ENCODE data around the gene SRXN1. TPM values are rescaled to one million over a fixed set of nuclear protein-coding genes. Genes with fewer than 3 reads are reported as not detected.
A peak's percentile ranks its signal among the peaks of the same experiment; 100 is the strongest.

SRXN1 gene
- total and polyA plus RNA-seq, 9 of the 15 experiments (the other 6 are each of a cell fraction or from before 2014, with no cell fraction given) = 6.8 to 36.4 (median 21.6) TPM

DNA sequence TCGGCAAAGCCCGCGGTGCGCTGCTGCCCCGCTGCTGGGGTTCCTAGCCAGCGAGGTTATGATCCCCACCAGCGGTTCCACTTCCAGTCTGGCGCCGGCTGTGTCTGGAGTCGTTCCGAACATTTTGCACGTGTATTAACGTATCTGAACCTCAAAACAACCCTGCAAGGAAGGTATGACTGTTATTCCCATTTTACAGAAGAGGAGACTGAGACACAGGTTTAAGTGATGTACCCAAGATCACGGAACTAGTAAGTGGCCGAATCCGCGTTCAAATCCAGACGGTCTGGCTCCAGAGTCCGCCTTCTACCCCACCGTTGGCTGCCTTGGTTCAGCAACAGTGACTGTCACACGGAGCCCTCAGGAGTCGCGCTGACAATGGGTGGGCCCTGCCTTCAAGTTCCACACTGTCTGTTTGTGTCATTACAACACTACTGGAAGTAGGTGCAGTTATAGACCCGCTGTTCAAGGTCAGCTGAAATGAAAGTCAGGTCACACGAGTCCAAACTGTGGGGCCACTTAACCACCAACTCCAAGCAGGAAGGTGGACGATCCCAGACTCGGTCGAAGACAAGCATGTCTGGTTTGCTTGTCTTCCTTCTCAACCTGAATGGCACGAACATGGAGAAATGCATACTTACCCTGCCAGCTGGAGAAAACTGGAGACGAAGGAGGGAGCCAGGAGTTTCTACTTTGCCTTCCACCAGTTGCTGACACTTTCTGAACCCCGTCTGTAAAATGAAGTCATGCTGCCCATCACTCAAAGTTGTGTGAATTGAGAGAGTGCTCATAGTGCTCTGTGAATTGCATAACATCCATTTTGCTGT, 803 bp upstream of the SRXN1 start (continued):
- TF ChIP-seq ZNF408 (CRISPR knock-in tag; IDR thresholded peaks at IDR 0.05; ENCODE audit: low read depth) (no peak), POLR2B (IDR thresholded peaks at IDR 0.05; ENCODE audit: low read depth, partially characterized antibody) (peak; percentile 65), TCF7L2 (IDR thresholded peaks at IDR 0.05; ENCODE audit: low read depth, low read length) (no peak), POLR3G (IDR thresholded peaks at IDR 0.05; ENCODE audit: extremely low read depth, insufficient read length, insufficient replicate concordance) (no peak), IRF2 (CRISPR knock-in tag; IDR thresholded peaks at IDR 0.05) (no peak), ZNF282 (CRISPR knock-in tag; IDR thresholded peaks at IDR 0.05) (no peak), TBL1XR1 (IDR thresholded peaks at IDR 0.05; ENCODE audit: low read length in 2 of 2) (no peak), MBD2 (IDR thresholded peaks at IDR 0.05; ENCODE audit: borderline replicate concordance, low read depth) (peak; percentile 38; the same call in 1 of the 2 replicates), NONO (IDR thresholded peaks at IDR 0.05; ENCODE audit: low read depth in 2 of 2, low read length in 1 of 2) (no peak), PYGO2 (tag; IDR thresholded peaks at IDR 0.05) (no peak), SREBF1 (IDR thresholded peaks at IDR 0.05; ENCODE audit: borderline replicate concordance, low read depth, low read length) (no peak), ZNF121 (CRISPR knock-in tag; conservative IDR thresholded peaks at IDR 0.05) (no peak; the same call in 1 of the 2 replicates), SRF (CRISPR knock-in tag; IDR thresholded peaks at IDR 0.05) (no peak), BRF1 (IDR thresholded peaks at IDR 0.05; ENCODE audit: borderline replicate concordance, extremely low read depth, insufficient read length) (no peak), TRIM28 (IDR thresholded peaks at IDR 0.05) (peak; percentile 62; the same call in 1 of the 2 replicates), ZC3H8 (IDR thresholded peaks at IDR 0.05) (no peak), ZNF431 (CRISPR knock-in tag; IDR thresholded peaks at IDR 0.05) (no peak), EP400 (IDR thresholded peaks at IDR 0.05) (peak; percentile 22; the same call in 1 of the 2 replicates), HDAC3 (IDR thresholded peaks at IDR 0.05; ENCODE audit: borderline replicate concordance, partially characterized antibody) (no peak), ZNF644 (tag; IDR thresholded peaks at IDR 0.05; ENCODE audit: low read depth) (no peak; the same call in 1 of the 2 replicates), NR4A1 (CRISPR knock-in tag; IDR thresholded peaks at IDR 0.05) (no peak), NR4A1 (tag; IDR thresholded peaks at IDR 0.05) (0 out of 2 replicates have a peak, but pooled peaks have one; percentile 50), SAFB (IDR thresholded peaks at IDR 0.05; ENCODE audit: borderline replicate concordance, low read depth, low read length) (no peak), SETDB1 (IDR thresholded peaks at IDR 0.05; ENCODE audit: low read length) (no peak), DMBX1 (CRISPR knock-in tag; IDR thresholded peaks at IDR 0.05; ENCODE audit: borderline replicate concordance) (no peak)
- TF ChIP-seq, protein P1, sequence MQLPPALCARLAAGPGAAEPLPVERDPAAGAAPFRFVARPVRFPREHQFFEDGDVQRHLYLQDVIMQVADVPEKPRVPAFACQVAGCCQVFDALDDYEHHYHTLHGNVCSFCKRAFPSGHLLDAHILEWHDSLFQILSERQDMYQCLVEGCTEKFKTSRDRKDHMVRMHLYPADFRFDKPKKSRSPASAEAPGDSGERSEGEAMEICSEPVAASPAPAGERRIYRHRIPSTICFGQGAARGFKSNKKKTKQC (CRISPR knock-in tag; IDR thresholded peaks at IDR 0.05) = no peak; the same call in 1 of the 2 replicates
- TF ChIP-seq, protein P2, sequence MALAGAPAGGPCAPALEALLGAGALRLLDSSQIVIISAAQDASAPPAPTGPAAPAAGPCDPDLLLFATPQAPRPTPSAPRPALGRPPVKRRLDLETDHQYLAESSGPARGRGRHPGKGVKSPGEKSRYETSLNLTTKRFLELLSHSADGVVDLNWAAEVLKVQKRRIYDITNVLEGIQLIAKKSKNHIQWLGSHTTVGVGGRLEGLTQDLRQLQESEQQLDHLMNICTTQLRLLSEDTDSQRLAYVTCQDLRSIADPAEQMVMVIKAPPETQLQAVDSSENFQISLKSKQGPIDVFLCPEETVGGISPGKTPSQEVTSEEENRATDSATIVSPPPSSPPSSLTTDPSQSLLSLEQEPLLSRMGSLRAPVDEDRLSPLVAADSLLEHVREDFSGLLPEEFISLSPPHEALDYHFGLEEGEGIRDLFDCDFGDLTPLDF (CRISPR knock-in tag; IDR thresholded peaks at IDR 0.05) = no peak

All from K562 (cell line).